K562 (cell line): ENCODE data around the gene PRDM2. TPM values are rescaled to one million over a fixed set of nuclear protein-coding genes. Genes with fewer than 3 reads are reported as not detected.

Source experiments
- GMEB1 ChIP-seq: fragments of 250-450 bp; sonication (Bioruptor Pico); IDR thresholded peaks from 2 replicates; pipeline ENCODE4 v1.4.0; 2020; ENCODE audit warnings: mild to moderate bottlenecking
- HDAC2 ChIP-seq: fragments of 450-650 bp; IDR thresholded peaks from 2 replicates; pipeline ENCODE4 v1.6.1; 2016; ENCODE audit warnings: mild to moderate bottlenecking
- SAFB ChIP-seq: fragments of 200-400 bp; formaldehyde crosslinking; IDR thresholded peaks from 2 replicates; pipeline ENCODE4 v1.6.1; 2017; ENCODE audit warnings: low read depth, low read length, borderline replicate concordance
- SIX5 ChIP-seq, 2 experiments: IDR thresholded peaks; 2 replicates each; pipeline ENCODE4 v1.6.1; 2011; ENCODE audit warnings: low read length in 2 of 2, borderline replicate concordance in 1 of 2, low read depth in 1 of 2, mild to moderate bottlenecking in 1 of 2, moderate library complexity in 1 of 2; ENCODE audit not compliant: insufficient read depth in 1 of 2
- SREBF1 ChIP-seq: fragments of 150-350 bp; IDR thresholded peaks from 2 replicates; pipeline ENCODE4 v1.6.1; 2014; ENCODE audit warnings: antibody characterized with exemption, low read depth, low read length, borderline replicate concordance
- ZNF175 ChIP-seq: fragments of 200-800 bp; sonication (Bioruptor generic); IDR thresholded peaks from 2 replicates; pipeline ENCODE4 v1.6.1; 2016; ENCODE audit warnings: low read depth, mild to moderate bottlenecking, missing genetic modification characterization, missing compliant biosample characterization
- polyA plus RNA-seq, 8 experiments: library from polyadenylated mRNA; depleted of rRNA in 4 of 8; stranded (reverse) in 5 of 8; unstranded in 3 of 8; fragments of >200 nt; fragmentation: Nextera tagmentation in 2 of 8; fragmentation: Illumina TruSeq in 1 of 8; extraction: Ambion mirVana in 2 of 8; extraction: Trizol in 1 of 8; gene quantifications; 2 replicates each; pipeline versions ENCODE4 v1.2.1 to v1.2.3, GENCODE V29; 2011 to 2014; ENCODE audit warnings: inconsistent platforms in 1 of 8, missing spikeins in 1 of 8
- total RNA-seq, 7 experiments: library from RNA; depleted of rRNA in 6 of 7; stranded (reverse); fragments of >200 nt in 6 of 7; fragmentation: Illumina TruSeq in 2 of 7; extraction: Trizol in 2 of 7; gene quantifications; 2 replicates each; pipeline versions ENCODE4 v1.2.1 to v1.2.3, GENCODE V29; 2011 to 2021; ENCODE audit warnings: low replicate concordance in 1 of 7
- TF ChIP-seq, protein P1 (sequence below), 2 experiments: IDR thresholded peaks in 1 of 2; conservative IDR thresholded peaks in 1 of 2; 2 replicates each; pipeline ENCODE4 v1.6.1; 2016; ENCODE audit warnings: low read depth in 2 of 2, mild to moderate bottlenecking in 1 of 2, missing compliant biosample characterization in 1 of 2, missing genetic modification characterization in 1 of 2, moderate library complexity in 1 of 2
- TF ChIP-seq, protein P2 (sequence below): fragments of 250-450 bp; sonication (Bioruptor Pico); IDR thresholded peaks from 2 replicates; pipeline ENCODE4 v1.5.0; 2021

Gene PRDM2
- total and polyA plus RNA-seq, 9 of the 15 experiments (the other 6 are each of a cell fraction or from before 2014, with no cell fraction given) = 5.4 to 27.6 (median 12.5) TPM

GRCh38 chr1:13867603-13868002 lies 167.6 kb downstream of the PRDM2 start (continued):
- TF ChIP-seq SAFB (no peak), GMEB1 (CRISPR knock-in tag) (no peak), HDAC2 (no peak), SIX5 (IDR thresholded peaks at IDR 0.05; ENCODE audit: borderline replicate concordance in 1 of 2, insufficient read depth in 1 of 2, low read depth in 1 of 2, low read length in 2 of 2) (no peak), SREBF1 (no peak), ZNF175 (CRISPR knock-in tag) (no peak)
- TF ChIP-seq, protein P1, sequence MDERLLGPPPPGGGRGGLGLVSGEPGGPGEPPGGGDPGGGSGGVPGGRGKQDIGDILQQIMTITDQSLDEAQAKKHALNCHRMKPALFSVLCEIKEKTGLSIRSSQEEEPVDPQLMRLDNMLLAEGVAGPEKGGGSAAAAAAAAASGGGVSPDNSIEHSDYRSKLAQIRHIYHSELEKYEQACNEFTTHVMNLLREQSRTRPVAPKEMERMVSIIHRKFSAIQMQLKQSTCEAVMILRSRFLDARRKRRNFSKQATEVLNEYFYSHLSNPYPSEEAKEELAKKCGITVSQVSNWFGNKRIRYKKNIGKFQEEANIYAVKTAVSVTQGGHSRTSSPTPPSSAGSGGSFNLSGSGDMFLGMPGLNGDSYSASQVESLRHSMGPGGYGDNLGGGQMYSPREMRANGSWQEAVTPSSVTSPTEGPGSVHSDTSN (CRISPR knock-in tag; IDR thresholded peaks at IDR 0.05; ENCODE audit: low read depth) = no peak
- TF ChIP-seq, protein P1 (tag; conservative IDR thresholded peaks at IDR 0.05; ENCODE audit: low read depth) = no peak
- TF ChIP-seq, protein P2, sequence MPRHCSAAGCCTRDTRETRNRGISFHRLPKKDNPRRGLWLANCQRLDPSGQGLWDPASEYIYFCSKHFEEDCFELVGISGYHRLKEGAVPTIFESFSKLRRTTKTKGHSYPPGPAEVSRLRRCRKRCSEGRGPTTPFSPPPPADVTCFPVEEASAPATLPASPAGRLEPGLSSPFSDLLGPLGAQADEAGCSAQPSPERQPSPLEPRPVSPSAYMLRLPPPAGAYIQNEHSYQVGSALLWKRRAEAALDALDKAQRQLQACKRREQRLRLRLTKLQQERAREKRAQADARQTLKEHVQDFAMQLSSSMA (CRISPR knock-in tag) = no peak
